ENCODE data around the gene FGF19.

The FGF19 gene

DNA sequence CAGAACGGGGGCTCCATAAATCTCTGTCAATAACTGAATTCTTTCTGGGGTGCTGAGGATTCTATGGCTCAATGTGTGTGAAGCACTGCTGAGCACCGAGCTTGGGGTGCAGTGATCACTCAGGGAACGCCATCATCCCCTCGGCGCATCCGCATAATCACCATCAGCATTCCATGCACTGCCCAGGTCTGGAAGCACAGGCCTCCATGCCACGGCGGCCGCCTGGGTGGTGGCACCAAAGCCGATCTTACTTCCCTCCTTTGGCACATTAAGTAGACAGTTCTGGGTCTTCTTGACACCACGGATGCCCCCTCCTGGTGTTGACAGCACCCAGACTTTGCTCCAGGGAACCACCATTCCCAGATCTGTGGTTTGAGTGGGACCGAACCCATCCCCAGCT, 44.2 kb downstream of the FGF19 start:
- no peak for TF ChIP-seq POLR2AphosphoS5 (IDR thresholded peaks at IDR 0.05; ENCODE audit: low read depth)
- TF ChIP-seq GABPA (IDR thresholded peaks at IDR 0.05; ENCODE audit: low read depth): no peak
- TF ChIP-seq, protein P1, sequence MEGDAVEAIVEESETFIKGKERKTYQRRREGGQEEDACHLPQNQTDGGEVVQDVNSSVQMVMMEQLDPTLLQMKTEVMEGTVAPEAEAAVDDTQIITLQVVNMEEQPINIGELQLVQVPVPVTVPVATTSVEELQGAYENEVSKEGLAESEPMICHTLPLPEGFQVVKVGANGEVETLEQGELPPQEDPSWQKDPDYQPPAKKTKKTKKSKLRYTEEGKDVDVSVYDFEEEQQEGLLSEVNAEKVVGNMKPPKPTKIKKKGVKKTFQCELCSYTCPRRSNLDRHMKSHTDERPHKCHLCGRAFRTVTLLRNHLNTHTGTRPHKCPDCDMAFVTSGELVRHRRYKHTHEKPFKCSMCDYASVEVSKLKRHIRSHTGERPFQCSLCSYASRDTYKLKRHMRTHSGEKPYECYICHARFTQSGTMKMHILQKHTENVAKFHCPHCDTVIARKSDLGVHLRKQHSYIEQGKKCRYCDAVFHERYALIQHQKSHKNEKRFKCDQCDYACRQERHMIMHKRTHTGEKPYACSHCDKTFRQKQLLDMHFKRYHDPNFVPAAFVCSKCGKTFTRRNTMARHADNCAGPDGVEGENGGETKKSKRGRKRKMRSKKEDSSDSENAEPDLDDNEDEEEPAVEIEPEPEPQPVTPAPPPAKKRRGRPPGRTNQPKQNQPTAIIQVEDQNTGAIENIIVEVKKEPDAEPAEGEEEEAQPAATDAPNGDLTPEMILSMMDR (IDR thresholded peaks at IDR 0.05; ENCODE audit: insufficient read depth, low read length): no peak
- TF ChIP-seq, protein P2, sequence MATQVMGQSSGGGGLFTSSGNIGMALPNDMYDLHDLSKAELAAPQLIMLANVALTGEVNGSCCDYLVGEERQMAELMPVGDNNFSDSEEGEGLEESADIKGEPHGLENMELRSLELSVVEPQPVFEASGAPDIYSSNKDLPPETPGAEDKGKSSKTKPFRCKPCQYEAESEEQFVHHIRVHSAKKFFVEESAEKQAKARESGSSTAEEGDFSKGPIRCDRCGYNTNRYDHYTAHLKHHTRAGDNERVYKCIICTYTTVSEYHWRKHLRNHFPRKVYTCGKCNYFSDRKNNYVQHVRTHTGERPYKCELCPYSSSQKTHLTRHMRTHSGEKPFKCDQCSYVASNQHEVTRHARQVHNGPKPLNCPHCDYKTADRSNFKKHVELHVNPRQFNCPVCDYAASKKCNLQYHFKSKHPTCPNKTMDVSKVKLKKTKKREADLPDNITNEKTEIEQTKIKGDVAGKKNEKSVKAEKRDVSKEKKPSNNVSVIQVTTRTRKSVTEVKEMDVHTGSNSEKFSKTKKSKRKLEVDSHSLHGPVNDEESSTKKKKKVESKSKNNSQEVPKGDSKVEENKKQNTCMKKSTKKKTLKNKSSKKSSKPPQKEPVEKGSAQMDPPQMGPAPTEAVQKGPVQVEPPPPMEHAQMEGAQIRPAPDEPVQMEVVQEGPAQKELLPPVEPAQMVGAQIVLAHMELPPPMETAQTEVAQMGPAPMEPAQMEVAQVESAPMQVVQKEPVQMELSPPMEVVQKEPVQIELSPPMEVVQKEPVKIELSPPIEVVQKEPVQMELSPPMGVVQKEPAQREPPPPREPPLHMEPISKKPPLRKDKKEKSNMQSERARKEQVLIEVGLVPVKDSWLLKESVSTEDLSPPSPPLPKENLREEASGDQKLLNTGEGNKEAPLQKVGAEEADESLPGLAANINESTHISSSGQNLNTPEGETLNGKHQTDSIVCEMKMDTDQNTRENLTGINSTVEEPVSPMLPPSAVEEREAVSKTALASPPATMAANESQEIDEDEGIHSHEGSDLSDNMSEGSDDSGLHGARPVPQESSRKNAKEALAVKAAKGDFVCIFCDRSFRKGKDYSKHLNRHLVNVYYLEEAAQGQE (IDR thresholded peaks at IDR 0.05; ENCODE audit: insufficient replicate concordance, low read depth): no peak
- no peak for TF ChIP-seq SPI1 (IDR thresholded peaks at IDR 0.05; ENCODE audit: borderline replicate concordance, low read depth)
- Histone ChIP-seq H3K4me3 (replicated peaks; ENCODE audit: insufficient read depth, low read length) (no peak overlapping the region), H3K27me3 (ENCODE audit: insufficient read depth, poor library complexity, severe bottlenecking) (no peaks in the 10 kb centered on the region), H3K27ac (replicated peaks) (no peak overlapping the region)
- no peak for DNase-seq (ENCODE audit: low read depth in 1 of 2, low spot score in 1 of 2)

DNA sequence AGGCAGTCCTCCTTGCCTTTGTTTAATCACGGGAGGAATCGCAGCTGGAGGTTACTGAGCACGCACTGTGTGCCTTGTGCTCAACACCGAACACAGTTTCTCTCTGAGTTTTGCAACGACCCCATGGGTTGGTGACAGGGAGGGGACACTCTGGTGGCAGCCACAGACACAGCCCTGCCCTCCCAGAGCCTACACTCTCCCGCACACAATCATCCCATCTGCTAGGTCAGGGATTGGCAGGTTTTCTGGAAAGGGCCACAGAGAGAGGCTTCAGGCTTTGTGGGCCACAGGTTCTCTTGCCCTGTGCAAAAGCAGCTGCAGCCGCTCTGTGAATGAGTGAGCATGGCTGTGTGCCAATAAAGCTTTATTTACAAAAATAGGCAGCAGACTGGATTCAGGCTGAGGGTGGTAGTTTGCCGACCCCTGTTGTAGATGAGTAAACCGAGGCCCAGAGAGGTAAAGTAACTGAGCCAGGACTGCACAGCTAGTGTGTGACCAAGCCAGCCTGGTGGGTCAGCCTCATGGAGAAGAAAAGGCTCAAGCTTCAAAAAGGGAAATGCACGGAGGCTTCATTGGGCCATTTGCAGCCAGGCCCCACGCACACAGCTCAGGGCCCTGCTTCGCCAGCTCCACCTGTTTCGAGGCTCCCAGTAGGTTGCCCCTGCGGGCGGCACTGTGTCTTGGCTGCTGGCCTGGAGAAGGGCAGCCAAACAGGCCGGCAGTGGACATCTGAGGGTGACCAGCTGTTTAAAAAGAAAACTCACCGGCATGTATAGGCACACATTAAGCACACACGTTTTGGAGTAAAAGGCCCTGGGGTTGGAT, 45.0 kb downstream of the FGF19 start:
- H3K27me3 ChIP-seq (ENCODE audit: insufficient read depth, poor library complexity, severe bottlenecking): no peaks in the 10 kb centered on the region
- H3K4me3 ChIP-seq (replicated peaks; ENCODE audit: insufficient read depth, low read length): no peak overlapping the region
- H3K27ac ChIP-seq (replicated peaks): no peak overlapping the region
- TF ChIP-seq POLR2AphosphoS5 (IDR thresholded peaks at IDR 0.05; ENCODE audit: low read depth) (no peak), SPI1 (IDR thresholded peaks at IDR 0.05; ENCODE audit: borderline replicate concordance, low read depth) (no peak), GABPA (IDR thresholded peaks at IDR 0.05; ENCODE audit: low read depth) (no peak)
- TF ChIP-seq, protein P1 (IDR thresholded peaks at IDR 0.05; ENCODE audit: insufficient read depth, low read length): no peak
- TF ChIP-seq, protein P2 (IDR thresholded peaks at IDR 0.05; ENCODE audit: insufficient replicate concordance, low read depth): no peak
- no peak for DNase-seq (ENCODE audit: low read depth in 1 of 2, low spot score in 1 of 2)

DNA sequence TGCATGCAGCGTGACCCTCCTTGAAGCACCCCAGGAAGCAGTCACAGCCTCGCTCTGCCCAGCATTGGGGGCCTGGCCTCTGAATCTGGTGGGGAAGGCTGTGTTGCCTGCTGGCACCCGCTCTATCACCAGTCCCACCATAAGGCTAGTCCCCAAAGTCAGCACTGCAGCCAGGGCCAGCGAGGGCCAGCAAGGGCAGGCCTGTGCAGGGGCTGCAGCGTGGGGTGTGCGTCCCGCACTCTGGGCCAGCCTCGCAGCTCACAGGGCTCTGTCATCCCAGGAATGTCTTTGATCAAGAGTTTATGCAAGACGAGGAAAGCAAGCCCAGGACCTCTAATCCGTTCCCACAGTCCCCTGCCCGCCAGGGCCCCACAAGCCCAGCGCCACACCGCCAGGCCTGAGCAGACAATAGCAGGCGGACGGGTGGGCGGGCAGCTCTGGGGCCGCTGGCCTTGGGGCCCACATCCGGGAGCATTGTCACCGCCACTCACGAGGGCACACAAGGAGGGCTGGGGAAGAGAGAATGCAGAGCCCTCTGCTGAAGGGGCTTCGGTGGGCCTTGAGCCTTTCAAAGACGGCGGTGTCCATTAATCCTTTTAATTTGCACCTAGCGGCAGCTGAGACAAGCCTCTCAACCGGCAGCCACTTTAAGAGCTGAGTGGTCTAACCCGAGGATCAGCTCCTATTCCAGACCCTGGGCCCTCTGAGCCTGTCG, 45.8 kb downstream of the FGF19 start:
- no peak overlapping the region for H3K27ac ChIP-seq (replicated peaks)
- no peak for DNase-seq (ENCODE audit: low read depth in 1 of 2, low spot score in 1 of 2)
- no peaks in the 10 kb centered on the region for H3K27me3 ChIP-seq (ENCODE audit: insufficient read depth, poor library complexity, severe bottlenecking)
- no peak overlapping the region for H3K4me3 ChIP-seq (replicated peaks; ENCODE audit: insufficient read depth, low read length)
- TF ChIP-seq, protein P2 (IDR thresholded peaks at IDR 0.05; ENCODE audit: insufficient replicate concordance, low read depth): no peak
- TF ChIP-seq POLR2AphosphoS5 (IDR thresholded peaks at IDR 0.05; ENCODE audit: low read depth): no peak
- TF ChIP-seq, protein P1 (IDR thresholded peaks at IDR 0.05; ENCODE audit: insufficient read depth, low read length): no peak
- no peak for TF ChIP-seq SPI1 (IDR thresholded peaks at IDR 0.05; ENCODE audit: borderline replicate concordance, low read depth)
- TF ChIP-seq GABPA (IDR thresholded peaks at IDR 0.05; ENCODE audit: low read depth): no peak
